HFFc6 (cell line): ENCODE data around the gene FOXK2. TPM values are rescaled to one million over a fixed set of nuclear protein-coding genes. Genes with fewer than 3 reads are reported as not detected.

ENCODE experiments used
- DNase-seq: peaks from one replicate; pipeline ENCODE4 v3.0.0-alpha.2; 2018
- H3K27ac Mint-ChIP-seq: 2 replicates; pipeline ENCODE4 v1.8.0; 2020; ENCODE audit warnings: mild to moderate bottlenecking, mixed read lengths
- H3K27me3 Mint-ChIP-seq: 2 replicates; pipeline ENCODE4 v1.8.0; 2021; ENCODE audit warnings: mild to moderate bottlenecking, moderate library complexity, mixed read lengths; ENCODE audit not compliant: insufficient read depth
- H3K36me3 Mint-ChIP-seq: 2 replicates; pipeline ENCODE4 v1.8.0; 2021; ENCODE audit warnings: low read depth, mixed read lengths
- H3K4me1 Mint-ChIP-seq: 2 replicates; pipeline ENCODE4 v1.8.0; 2020; ENCODE audit warnings: low read depth, mixed read lengths
- H3K4me3 Mint-ChIP-seq: 2 replicates; pipeline ENCODE4 v1.8.0; 2020; ENCODE audit warnings: mild to moderate bottlenecking, moderate library complexity, mixed read lengths
- H3K9me3 Mint-ChIP-seq: 2 replicates; pipeline ENCODE4 v1.8.0; 2020; ENCODE audit warnings: mild to moderate bottlenecking, mixed read lengths
- total RNA-seq, 6 experiments: library from RNA; stranded (reverse); fragmentation: NEBNext Ultra II Directional; extraction: Animal tissue kit (Norgen Biotek cat#: 25700); gene quantifications; 2 replicates in 1 of 6; 3 replicates in 5 of 6; pipeline ENCODE4 v1.2.3, GENCODE V29; 2021
- TF ChIP-seq, protein P1 (sequence below): fragments of 200-600 bp; sonication (generic); IDR thresholded peaks from 2 replicates; pipeline ENCODE4 v1.5.0; 2021; ENCODE audit warnings: antibody characterized with exemption, mild to moderate bottlenecking

FOXK2 gene
- total RNA-seq, 6 experiments from 2014 or later, result 38.6 to 46.3 (median 41.1) TPM

DNA sequence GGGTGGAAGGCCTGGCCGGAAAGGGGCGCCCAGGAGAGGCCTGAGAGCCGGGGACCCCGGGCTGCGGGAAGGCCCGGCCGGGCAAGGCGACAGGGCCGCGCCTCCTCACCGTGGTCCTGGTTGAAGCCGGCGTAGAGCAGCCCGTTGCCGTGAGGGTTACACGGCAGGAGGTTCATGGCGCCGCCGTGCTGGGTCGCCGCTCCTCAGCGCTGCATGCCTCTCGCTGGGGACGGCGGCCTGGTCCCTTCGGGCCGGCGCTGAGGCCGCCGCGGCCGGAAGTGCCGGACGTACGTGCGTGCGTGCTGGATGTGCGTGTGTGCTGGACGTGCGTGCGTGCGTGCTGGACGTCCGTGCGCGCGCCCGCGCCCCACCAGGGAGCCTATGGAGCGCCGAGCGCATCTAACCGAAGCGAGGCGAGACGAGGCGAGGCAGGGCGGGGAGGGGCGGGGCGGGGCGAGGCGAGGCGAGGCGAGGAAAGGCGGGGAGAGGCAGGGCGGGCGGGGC is 128.7 kb downstream of the FOXK2 start, which contains the start of gene WDR45B:
WDR45B (minus strand) TSS at position 280 of the 504 bp plus-strand sequence; CDS start at position 176, 104 bp downstream.
- peak; percentile 95 for DNase-seq
- Mint-ChIP-seq H3K9me3 (no peaks in the 10 kb centered on the region), H3K27ac (peak within 1 kb of the TSS; percentile 77), H3K4me1 (peaks cover 20% of the 10 kb centered on the region), H3K27me3 (no peaks in the 10 kb centered on the region; the same call in none of the 2 replicates), H3K36me3 (no peaks in the 10 kb centered on the region; the same call in 1 of the 2 replicates), H3K4me3 (peak within 1 kb of the TSS; percentile 87)
- TF ChIP-seq, protein P1, sequence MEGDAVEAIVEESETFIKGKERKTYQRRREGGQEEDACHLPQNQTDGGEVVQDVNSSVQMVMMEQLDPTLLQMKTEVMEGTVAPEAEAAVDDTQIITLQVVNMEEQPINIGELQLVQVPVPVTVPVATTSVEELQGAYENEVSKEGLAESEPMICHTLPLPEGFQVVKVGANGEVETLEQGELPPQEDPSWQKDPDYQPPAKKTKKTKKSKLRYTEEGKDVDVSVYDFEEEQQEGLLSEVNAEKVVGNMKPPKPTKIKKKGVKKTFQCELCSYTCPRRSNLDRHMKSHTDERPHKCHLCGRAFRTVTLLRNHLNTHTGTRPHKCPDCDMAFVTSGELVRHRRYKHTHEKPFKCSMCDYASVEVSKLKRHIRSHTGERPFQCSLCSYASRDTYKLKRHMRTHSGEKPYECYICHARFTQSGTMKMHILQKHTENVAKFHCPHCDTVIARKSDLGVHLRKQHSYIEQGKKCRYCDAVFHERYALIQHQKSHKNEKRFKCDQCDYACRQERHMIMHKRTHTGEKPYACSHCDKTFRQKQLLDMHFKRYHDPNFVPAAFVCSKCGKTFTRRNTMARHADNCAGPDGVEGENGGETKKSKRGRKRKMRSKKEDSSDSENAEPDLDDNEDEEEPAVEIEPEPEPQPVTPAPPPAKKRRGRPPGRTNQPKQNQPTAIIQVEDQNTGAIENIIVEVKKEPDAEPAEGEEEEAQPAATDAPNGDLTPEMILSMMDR, result no peak

DNA sequence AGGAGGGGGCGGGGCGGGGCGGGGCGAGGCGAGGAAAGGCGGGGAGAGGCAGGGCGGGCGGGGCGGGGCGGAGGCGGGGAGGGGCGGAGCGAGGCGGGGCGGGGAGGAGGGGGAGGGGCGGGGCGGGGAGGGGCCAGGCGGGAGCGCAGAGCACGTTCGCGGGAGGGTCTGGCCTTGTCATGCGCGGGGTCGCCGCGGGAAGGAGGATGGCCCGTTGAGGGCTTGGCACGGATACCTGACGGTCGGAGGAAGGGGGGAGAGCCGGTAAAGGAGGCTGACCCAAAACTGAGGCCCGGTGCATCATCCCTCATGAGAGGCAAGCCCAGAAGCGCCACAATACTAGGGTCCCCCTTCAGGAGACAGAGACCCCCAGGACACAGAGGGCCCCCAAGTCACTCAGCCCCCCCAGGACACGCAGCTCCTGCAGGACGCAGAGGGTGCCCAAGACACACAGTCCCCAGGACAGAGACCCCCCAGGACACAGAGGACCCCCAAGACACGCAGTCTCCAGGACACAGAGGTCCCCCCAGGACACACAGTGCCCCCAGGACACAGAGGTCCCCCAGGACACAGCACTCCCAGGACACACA is 129.3 kb downstream of the FOXK2 start:
- Mint-ChIP-seq H3K36me3 (no peaks in the 10 kb centered on the region; the same call in 1 of the 2 replicates), H3K27me3 (no peaks in the 10 kb centered on the region; the same call in none of the 2 replicates), H3K4me1 (peaks cover 20% of the 10 kb centered on the region), H3K9me3 (no peaks in the 10 kb centered on the region), H3K27ac (peak overlapping the region; percentile 66), H3K4me3 (peak overlapping the region; percentile 75)
- TF ChIP-seq, protein P1, result no peak
- no peak for DNase-seq

DNA sequence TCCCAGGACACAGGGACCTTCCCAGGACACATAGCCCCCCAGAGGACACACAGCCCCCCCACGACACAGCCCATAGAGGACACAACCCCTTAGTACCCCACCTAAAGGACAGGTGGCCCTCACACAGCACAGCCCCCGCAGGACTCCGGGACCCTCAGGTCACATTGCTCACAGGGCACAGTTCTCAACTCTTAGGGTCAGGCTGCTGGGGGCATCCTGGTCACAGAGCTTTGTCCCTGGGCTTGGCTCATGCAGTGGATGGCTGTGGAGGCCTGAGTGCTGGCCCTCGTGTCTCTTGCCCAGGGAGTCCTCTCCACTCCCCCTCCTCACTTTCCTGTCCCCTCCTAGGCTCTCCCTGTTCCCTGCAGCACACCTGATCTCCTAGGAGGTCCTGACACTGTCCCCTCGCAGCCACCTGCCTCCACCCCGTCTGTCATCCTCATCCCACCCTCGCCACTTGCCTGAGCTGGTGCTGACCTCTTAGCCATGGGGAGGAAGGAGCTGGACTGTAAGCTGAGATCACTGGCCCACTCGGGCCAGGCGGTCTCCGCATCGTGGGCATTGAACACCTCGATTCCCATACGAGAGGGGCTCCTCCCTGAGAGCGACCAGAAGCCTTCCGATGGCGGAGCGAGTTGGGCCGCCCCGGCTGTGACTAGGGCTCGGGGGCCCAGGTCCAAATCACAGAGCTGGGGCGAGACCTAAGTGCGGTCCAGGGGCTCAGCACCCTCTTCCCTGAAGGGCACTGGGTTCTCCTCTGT is 130.1 kb downstream of the FOXK2 start:
- no peaks in the 10 kb centered on the region for H3K9me3 Mint-ChIP-seq
- no peak for DNase-seq
- H3K4me3 Mint-ChIP-seq, result peak overlapping the region; percentile 62
- no peaks in the 10 kb centered on the region; the same call in 1 of the 2 replicates for H3K36me3 Mint-ChIP-seq
- H3K27ac Mint-ChIP-seq, result 0 out of 2 replicates have a peak overlapping the region, but pooled peaks have one; percentile 11
- H3K27me3 Mint-ChIP-seq, result no peaks in the 10 kb centered on the region; the same call in none of the 2 replicates
- TF ChIP-seq, protein P1, result no peak
- peaks cover 20% of the 10 kb centered on the region for H3K4me1 Mint-ChIP-seq

DNA sequence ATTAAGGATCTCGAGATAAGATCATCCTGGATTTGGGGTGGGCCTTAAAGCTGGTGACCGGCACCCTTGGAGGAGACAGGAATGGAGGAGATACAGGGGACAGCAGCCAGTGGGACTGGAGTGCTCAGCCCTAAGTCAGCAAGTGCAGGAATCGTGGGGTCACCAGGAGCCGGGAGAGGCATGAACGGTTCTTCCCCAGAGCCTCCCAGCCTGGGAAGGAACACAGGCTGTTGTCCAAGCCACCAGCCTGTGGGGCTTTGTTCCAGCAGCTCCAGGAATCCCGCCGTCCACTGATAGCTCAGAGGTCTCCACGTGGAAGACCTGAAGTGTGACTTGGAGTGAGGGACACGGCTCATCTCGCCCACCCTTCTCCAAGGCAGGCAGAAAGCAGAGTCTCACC is 131.2 kb downstream of the FOXK2 start:
- H3K27me3 Mint-ChIP-seq, result peaks cover 3% of the 10 kb centered on the region
- TF ChIP-seq, protein P1, result no peak
- no peaks in the 10 kb centered on the region; the same call in 1 of the 2 replicates for H3K36me3 Mint-ChIP-seq
- H3K27ac Mint-ChIP-seq, result no peak overlapping the region
- peaks cover 18% of the 10 kb centered on the region for H3K4me1 Mint-ChIP-seq
- no peak for DNase-seq
- H3K9me3 Mint-ChIP-seq, result no peaks in the 10 kb centered on the region
- H3K4me3 Mint-ChIP-seq, result no peak overlapping the region

DNA sequence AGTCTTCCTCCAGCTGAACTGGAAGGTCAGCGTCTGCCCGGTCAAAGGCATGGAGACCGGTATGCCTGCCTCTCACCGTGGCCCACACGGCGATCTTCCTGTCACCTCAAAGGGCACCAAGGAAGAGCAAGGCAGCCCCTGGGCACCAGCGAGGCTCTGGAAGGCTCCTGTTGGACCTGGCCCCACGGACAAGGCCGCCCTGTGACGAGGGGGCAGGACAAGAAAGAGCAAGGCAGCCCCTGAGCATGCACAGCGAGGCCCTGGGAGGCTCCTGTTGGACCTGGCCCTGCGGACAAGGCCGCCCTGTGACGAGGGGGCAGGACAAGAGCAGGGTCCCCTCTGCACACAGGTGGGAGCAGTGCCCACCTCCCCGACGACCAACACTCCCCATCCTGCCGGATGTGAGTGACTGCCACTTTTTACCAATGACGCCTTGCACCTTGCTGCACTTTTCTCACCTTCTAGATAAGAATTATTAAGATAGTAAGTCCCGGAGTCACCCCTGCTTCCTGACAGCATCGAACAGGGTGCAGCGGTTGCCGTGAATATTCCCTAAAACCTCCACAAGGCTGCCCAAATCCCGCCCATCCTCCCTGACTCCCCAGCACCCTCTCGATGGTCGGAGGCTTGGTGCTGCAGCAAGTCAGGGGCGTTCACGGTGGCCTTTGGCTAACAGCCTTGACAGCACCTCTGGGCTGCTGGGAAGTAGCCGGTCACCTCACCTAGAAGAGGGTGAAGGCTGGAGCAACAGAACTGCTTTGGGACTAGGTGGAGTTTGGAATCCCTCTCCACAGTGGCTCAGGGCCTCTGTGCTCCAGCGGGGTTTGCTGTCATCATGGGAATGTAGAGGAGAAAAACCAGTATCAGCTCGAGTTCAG is 134.4 kb downstream of the FOXK2 start:
- no peak overlapping the region for H3K4me3 Mint-ChIP-seq
- no peaks in the 10 kb centered on the region for H3K9me3 Mint-ChIP-seq
- peaks cover 6% of the 10 kb centered on the region for H3K4me1 Mint-ChIP-seq
- no peak overlapping the region for H3K27ac Mint-ChIP-seq
- peaks cover 12% of the 10 kb centered on the region for H3K36me3 Mint-ChIP-seq
- TF ChIP-seq, protein P1, result no peak
- no peak for DNase-seq
- peaks cover 3% of the 10 kb centered on the region for H3K27me3 Mint-ChIP-seq
